PC-9 (cell line): ENCODE results near the gene VDR. TPM values are rescaled to one million over a fixed set of nuclear protein-coding genes. Genes with fewer than 3 reads are reported as not detected.

Experiments
- BruUV-seq: library from RNA; stranded (reverse); fragments of 400-500 nt; replicated peaks from 2 replicates; lab custom pipeline; 2021; lab: Mats Ljungman, UMichigan
- CTCF ChIA-PET: fragments of 300-600 bp; sonication (Branson Sonifier 250); formaldehyde crosslinking; loops from one replicate; lab custom pipeline; 2022; ENCODE audit warnings: antibody characterized with exemption; lab: Charles Lee
- POLR2A ChIA-PET: fragments of 300-600 bp; sonication (Branson Sonifier 250); formaldehyde crosslinking; loops from one replicate; lab custom pipeline; 2022; ENCODE audit warnings: antibody characterized with exemption; ENCODE audit not compliant: unreplicated experiment; lab: Charles Lee
- DNase-seq, 2 experiments: peaks; one replicate each; pipeline versions ENCODE4 v3.0.0 to v3.0.0-alpha.2; 2015 to 2022; ENCODE audit warnings: mixed read lengths in 1 of 2
- H2AFZ ChIP-seq: fragments of 200-600 bp; sonication (generic); 2 replicates; pipeline ENCODE4 v1.8.1; 2017; ENCODE audit warnings: antibody characterized with exemption
- H3F3A ChIP-seq: fragments of 200-600 bp; sonication (generic); 2 replicates; pipeline ENCODE4 v1.8.1; 2017; ENCODE audit warnings: antibody characterized with exemption, mild to moderate bottlenecking, low read depth; ENCODE audit not compliant: insufficient read depth
- H3K27ac ChIP-seq: fragments of 200-600 bp; sonication (generic); 2 replicates; pipeline ENCODE4 v1.6.1; 2016; ENCODE audit warnings: mixed run types
- H3K27me3 ChIP-seq: fragments of 200-600 bp; sonication (generic); 2 replicates; pipeline ENCODE4 v1.6.1; 2016; ENCODE audit warnings: low read depth, mixed run types; ENCODE audit not compliant: insufficient read depth
- H3K36me3 ChIP-seq: fragments of 200-600 bp; sonication (generic); 2 replicates; pipeline ENCODE4 v1.6.1; 2016; ENCODE audit warnings: low read depth, mixed run types
- H3K4me1 ChIP-seq: fragments of 200-600 bp; sonication (generic); replicated peaks from 2 replicates; pipeline ENCODE4 v1.6.1; 2016; ENCODE audit warnings: mixed run types; ENCODE audit not compliant: insufficient read depth
- H3K4me2 ChIP-seq: fragments of 200-600 bp; sonication (generic); 2 replicates; pipeline ENCODE4 v1.6.1; 2017; ENCODE audit warnings: mixed run types
- H3K4me3 ChIP-seq: fragments of 200-600 bp; sonication (generic); 2 replicates; pipeline ENCODE4 v1.6.1; 2016; ENCODE audit warnings: mixed run types
- H3K79me2 ChIP-seq: fragments of 200-600 bp; sonication (generic); 2 replicates; pipeline ENCODE4 v1.6.1; 2017; ENCODE audit warnings: low read depth, mixed run types
- H3K9me2 ChIP-seq: fragments of 200-600 bp; sonication (generic); 2 replicates; pipeline ENCODE4 v1.8.1; 2017; ENCODE audit warnings: mild to moderate bottlenecking; ENCODE audit not compliant: insufficient read depth
- H3K9me3 ChIP-seq: fragments of 200-600 bp; sonication (generic); 2 replicates; pipeline ENCODE4 v1.8.1; 2016; ENCODE audit warnings: low read depth; ENCODE audit not compliant: insufficient read depth
- H4K20me1 ChIP-seq: fragments of 200-600 bp; sonication (generic); 2 replicates; pipeline ENCODE4 v1.8.1; 2017; ENCODE audit not compliant: insufficient read depth
- EZH2 ChIP-seq: fragments of 200-600 bp; sonication (generic); IDR thresholded peaks from 2 replicates; pipeline ENCODE4 v1.8.0; 2017; ENCODE audit warnings: antibody characterized with exemption, low read depth
- intact Hi-C: fragments of 100-400 bp; cut with micrococcal nuclease; formaldehyde crosslinking; loops from one replicate; pipeline ENCODE4 v1.10.0; 2022; ENCODE audit not compliant: unreplicated experiment
- total RNA-seq: library from RNA; stranded (reverse); gene quantifications from 2 replicates; pipeline ENCODE4 v1.2.3, GENCODE V29; 2021
- TF ChIP-seq, protein P1 (sequence below): fragments of 200-600 bp; sonication (generic); conservative IDR thresholded peaks from 2 replicates; pipeline ENCODE4 v1.6.1; 2017; ENCODE audit warnings: mixed run types, antibody characterized with exemption, mild to moderate bottlenecking, moderate library complexity

VDR gene
- total RNA-seq, 1 experiment from 2014 or later = 12.3 TPM

DNA sequence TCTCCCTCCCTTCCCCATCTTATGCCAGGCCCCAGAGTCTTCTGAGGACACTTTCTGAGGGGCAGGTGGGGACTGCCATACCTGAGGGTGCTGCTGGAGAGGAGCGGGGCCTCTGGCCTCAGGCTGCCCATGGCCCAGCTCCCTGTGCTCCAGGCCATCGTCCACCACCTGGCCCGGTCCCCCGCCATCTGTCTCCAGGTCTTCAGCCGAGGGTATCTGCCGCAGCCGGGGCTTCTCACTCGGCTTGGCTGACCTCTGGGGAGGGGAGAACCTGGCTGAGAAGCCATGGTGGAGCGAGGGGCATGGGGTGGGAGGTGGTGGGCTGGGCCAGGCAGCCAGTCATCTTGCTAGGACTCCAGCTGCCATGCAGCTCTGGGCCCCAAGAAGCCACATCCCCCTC lies 110.1 kb downstream of the VDR start:
- Histone ChIP-seq H3K9me3 (no peaks in the 10 kb centered on the region), H3K79me2 (no peaks in the 10 kb centered on the region), H3K36me3 (0 out of 2 replicates have a peak, but pooled peaks cover 4% of the 10 kb centered on the region), H3K27me3 (no peaks in the 10 kb centered on the region), H4K20me1 (no peaks in the 10 kb centered on the region; the same call in 1 of the 2 replicates), H3F3A (no peaks in the 10 kb centered on the region), H2AFZ (no peak overlapping the region), H3K4me1 (no peaks in the 10 kb centered on the region), H3K27ac (no peak overlapping the region), H3K9me2 (no peaks in the 10 kb centered on the region), H3K4me3 (no peak overlapping the region), H3K4me2 (no peak overlapping the region)
- ChIA-PET POLR2A (no interaction called here), CTCF (no interaction called here)
- intact Hi-C loops = no loop called here
- no TSS peak for BruUV-seq
- no peak for TF ChIP-seq EZH2
- TF ChIP-seq, protein P1, sequence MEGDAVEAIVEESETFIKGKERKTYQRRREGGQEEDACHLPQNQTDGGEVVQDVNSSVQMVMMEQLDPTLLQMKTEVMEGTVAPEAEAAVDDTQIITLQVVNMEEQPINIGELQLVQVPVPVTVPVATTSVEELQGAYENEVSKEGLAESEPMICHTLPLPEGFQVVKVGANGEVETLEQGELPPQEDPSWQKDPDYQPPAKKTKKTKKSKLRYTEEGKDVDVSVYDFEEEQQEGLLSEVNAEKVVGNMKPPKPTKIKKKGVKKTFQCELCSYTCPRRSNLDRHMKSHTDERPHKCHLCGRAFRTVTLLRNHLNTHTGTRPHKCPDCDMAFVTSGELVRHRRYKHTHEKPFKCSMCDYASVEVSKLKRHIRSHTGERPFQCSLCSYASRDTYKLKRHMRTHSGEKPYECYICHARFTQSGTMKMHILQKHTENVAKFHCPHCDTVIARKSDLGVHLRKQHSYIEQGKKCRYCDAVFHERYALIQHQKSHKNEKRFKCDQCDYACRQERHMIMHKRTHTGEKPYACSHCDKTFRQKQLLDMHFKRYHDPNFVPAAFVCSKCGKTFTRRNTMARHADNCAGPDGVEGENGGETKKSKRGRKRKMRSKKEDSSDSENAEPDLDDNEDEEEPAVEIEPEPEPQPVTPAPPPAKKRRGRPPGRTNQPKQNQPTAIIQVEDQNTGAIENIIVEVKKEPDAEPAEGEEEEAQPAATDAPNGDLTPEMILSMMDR = no peak
- DNase-seq = no peak

DNA sequence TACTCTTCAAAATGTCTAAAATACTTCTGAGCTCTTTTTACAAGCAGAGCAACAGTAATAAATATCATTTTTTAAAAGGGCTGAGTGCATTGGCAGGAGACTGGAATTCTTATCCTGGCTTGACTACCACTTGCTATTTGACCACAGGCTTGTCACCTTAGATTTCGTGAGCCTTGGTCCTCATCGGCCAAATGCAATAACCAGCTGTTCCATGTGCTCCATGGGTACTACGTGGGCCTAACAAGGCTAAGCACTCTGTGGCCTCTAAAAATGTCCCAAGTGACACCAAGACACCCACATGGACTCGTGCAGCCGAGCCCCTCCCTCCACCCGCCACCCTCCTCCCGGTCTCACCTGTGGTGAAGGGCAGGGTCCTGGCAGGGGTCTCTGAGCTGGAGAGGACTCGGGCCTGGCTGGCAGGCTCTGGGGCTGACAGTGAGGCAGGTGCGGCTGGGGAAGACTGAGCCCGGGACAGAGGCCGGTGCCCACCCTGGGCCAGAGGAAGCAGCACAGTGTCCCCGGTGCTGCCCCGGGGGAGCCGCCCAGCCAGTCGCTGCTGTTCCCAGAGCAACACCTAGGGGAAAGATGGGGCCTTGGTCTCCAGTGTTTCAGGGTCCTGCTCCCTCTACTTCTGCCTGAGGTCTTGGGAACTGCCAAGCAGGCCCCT lies 111.6 kb downstream of the VDR start:
- ChIA-PET CTCF (interaction anchor here (0.6 to 1.5 kb wide), 2 partner anchors 24 to 45 kb away, joined by 3 to 4 read pairs; no protein-coding TSS in a partner anchor), POLR2A (no interaction called here)
- Histone ChIP-seq H3K4me1 (no peaks in the 10 kb centered on the region), H3K4me2 (no peak overlapping the region), H2AFZ (no peak overlapping the region), H3K36me3 (peaks cover 4% of the 10 kb centered on the region; the same call in 1 of the 2 replicates), H3K27me3 (no peaks in the 10 kb centered on the region), H3K9me2 (no peaks in the 10 kb centered on the region), H3K4me3 (no peak overlapping the region), H3K79me2 (no peaks in the 10 kb centered on the region), H3K27ac (no peak overlapping the region), H3K9me3 (no peaks in the 10 kb centered on the region), H3F3A (no peaks in the 10 kb centered on the region), H4K20me1 (no peaks in the 10 kb centered on the region)
- intact Hi-C loops = no loop called here
- peak in 1 of 2 experiments; percentile 30 for DNase-seq
- TF ChIP-seq EZH2 = no peak
- TF ChIP-seq, protein P1 = no peak
- BruUV-seq = no TSS peak

DNA sequence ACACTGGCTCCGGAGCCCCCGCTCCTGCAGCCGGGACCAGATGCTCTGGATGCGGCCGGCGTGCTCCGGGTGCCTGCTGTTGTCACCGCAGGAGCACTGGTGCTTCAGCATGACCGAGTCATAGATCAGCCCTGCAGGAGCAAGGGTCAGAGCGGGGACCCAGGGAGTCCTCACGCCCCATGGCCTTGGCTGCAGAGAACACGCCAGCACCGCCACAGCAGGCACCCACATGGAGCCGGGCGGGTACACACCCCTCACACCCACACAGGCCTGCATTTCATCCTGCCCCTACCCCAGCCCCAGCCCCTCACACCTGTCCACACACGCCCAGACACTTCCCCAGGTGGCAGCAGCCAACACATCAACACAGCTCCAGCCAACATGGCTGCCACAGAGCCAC lies 112.9 kb downstream of the VDR start:
- Histone ChIP-seq H2AFZ (no peak overlapping the region), H3K27me3 (no peaks in the 10 kb centered on the region), H4K20me1 (no peaks in the 10 kb centered on the region), H3K4me3 (no peak overlapping the region), H3K27ac (no peak overlapping the region), H3K79me2 (no peaks in the 10 kb centered on the region), H3F3A (no peaks in the 10 kb centered on the region), H3K4me1 (no peaks in the 10 kb centered on the region), H3K9me2 (no peaks in the 10 kb centered on the region), H3K36me3 (peaks cover 4% of the 10 kb centered on the region; the same call in 1 of the 2 replicates), H3K4me2 (no peak overlapping the region), H3K9me3 (no peaks in the 10 kb centered on the region)
- intact Hi-C loops = no loop called here
- no peak for DNase-seq
- POLR2A ChIA-PET = no interaction called here
- TF ChIP-seq, protein P1 = no peak
- TF ChIP-seq EZH2 = no peak
- CTCF ChIA-PET = interaction anchor here (1.5 kb wide), 1 partner anchor 47 kb away, joined by 4 read pairs; no protein-coding TSS in a partner anchor
- no TSS peak for BruUV-seq

Other genes with a start within 250 kb of the VDR start
- gene RPAP3, start 199.0 kb downstream of the VDR start, total RNA-seq = 31.6 and 37.0 TPM in 2 replicates
- gene ENDOU, start 179.5 kb downstream of the VDR start, total RNA-seq = 0.25 and 0.39 TPM in 2 replicates
- 4.1 and 5.7 TPM in 2 replicates for gene RAPGEF3, start 146.1 kb downstream of the VDR start, total RNA-seq
- gene SLC48A1, start 131.8 kb downstream of the VDR start, total RNA-seq = 76.4 and 108 TPM in 2 replicates
- gene HDAC7, start 85.1 kb downstream of the VDR start, total RNA-seq = 106 and 114 TPM in 2 replicates
- 99.4 and 100 TPM in 2 replicates for gene TMEM106C, start 58.6 kb upstream of the VDR start, total RNA-seq
- not detected in 2 replicates for gene COL2A1, start 99.5 kb upstream of the VDR start, total RNA-seq
- gene SENP1, start 201.1 kb upstream of the VDR start, total RNA-seq = 20.9 and 23.0 TPM in 2 replicates
- gene PFKM, start 214.4 kb upstream of the VDR start, total RNA-seq = 63.2 and 67.6 TPM in 2 replicates